Right ventricle myocardium superior (tissue), 1 donor: ENCODE results near the gene LCE6A. TPM values are rescaled to one million over a fixed set of nuclear protein-coding genes. Genes with fewer than 3 reads are reported as not detected.

ENCODE experiments used
- ATAC-seq: fragments of 200-7000 bp; cut with Tn5 transposase; one replicate; pipeline ENCODE4 v1.9.1; 2020; ENCODE audit warnings: mild to moderate bottlenecking; ENCODE audit not compliant: poor library complexity
- DNase-seq: peaks from one replicate; pipeline ENCODE4 v3.0.0-alpha.2; 2020
- intact Hi-C: fragments of 100-400 bp; cut with DNase I; formaldehyde crosslinking; loops from one replicate; pipeline ENCODE4 v1.11.2; 2022
- total RNA-seq: library from RNA; stranded (reverse); fragmentation: NEBNext Ultra II Directional; extraction: Animal tissue kit (Norgen Biotek cat#: 25700); gene quantifications from one replicate; pipeline ENCODE4 v1.2.1, GENCODE V29; 2021
- donor health status: DM: no; HTN: yes; CAD: no; lungs with severe emphysema.

LCE6A gene
- total RNA-seq, 1 donor from 2014 or later, result not detected

GRCh38 chr1:152869808-152870419 is 27.3 kb downstream of the LCE6A start:
- DNase-seq (peak; percentile 48), ATAC-seq (no peak)
- intact Hi-C loops, result loop anchor here (10.0 kb wide), 1 partner anchor 355 kb away; no protein-coding TSS in a partner anchor

GRCh38 chr1:152870831-152871730 is 28.4 kb downstream of the LCE6A start:
- ATAC-seq, result no peak
- DNase-seq, result no peak
- intact Hi-C loops, result no loop called here

GRCh38 chr1:152871731-152872126 is 29.1 kb downstream of the LCE6A start:
- intact Hi-C loops, result no loop called here
- ATAC-seq (no peak), DNase-seq (no peak)

GRCh38 chr1:152873495-152873894 is 30.8 kb downstream of the LCE6A start:
- intact Hi-C loops, result no loop called here
- ATAC-seq (no peak), DNase-seq (no peak)

GRCh38 chr1:152876827-152877226 is 34.2 kb downstream of the LCE6A start:
- intact Hi-C loops, result no loop called here
- DNase-seq (no peak), ATAC-seq (no peak)

- intact Hi-C loops, result no loop called here
- DNase-seq (no peak), ATAC-seq (no peak)
Measured at GRCh38 chr1:152878042-152878441, 35.4 kb downstream of the LCE6A start, which contains the start of gene SMCP. Gene SMCP (plus strand): TSS chr1:152878322. CDS start chr1:152884423, 6,101 bp downstream.

GRCh38 chr1:152879559-152880198 is 37.0 kb downstream of the LCE6A start:
- DNase-seq, result no peak
- no peak for ATAC-seq
- intact Hi-C loops, result no loop called here

- intact Hi-C loops, result no loop called here
Measured at GRCh38 chr1:152880316-152880715, 37.7 kb downstream of the LCE6A start.

GRCh38 chr1:152880907-152881306 is 38.3 kb downstream of the LCE6A start:
- DNase-seq (no peak), ATAC-seq (no peak)
- intact Hi-C loops, result no loop called here

More at GRCh38 chr1:152880316-152880715, 37.7 kb downstream of the LCE6A start:
- no peak for DNase-seq
- ATAC-seq, result no peak

- no peak for DNase-seq
Measured at GRCh38 chr1:152884085-152884484, 41.4 kb downstream of the LCE6A start.

GRCh38 chr1:152884506-152884905 is 41.9 kb downstream of the LCE6A start:
- no peak for DNase-seq
- intact Hi-C loops, result no loop called here

More at GRCh38 chr1:152884085-152884484, 41.4 kb downstream of the LCE6A start:
- no peak for ATAC-seq
- intact Hi-C loops, result no loop called here

GRCh38 chr1:152884966-152885624 is 42.4 kb downstream of the LCE6A start:
- DNase-seq, result no peak
- intact Hi-C loops, result no loop called here
- ATAC-seq, result no peak

More at GRCh38 chr1:152884506-152884905, 41.9 kb downstream of the LCE6A start:
- no peak for ATAC-seq

GRCh38 chr1:152886085-152886484 is 43.4 kb downstream of the LCE6A start:
- intact Hi-C loops, result no loop called here
- ATAC-seq (no peak), DNase-seq (no peak)

- intact Hi-C loops, result no loop called here
- ATAC-seq (no peak), DNase-seq (no peak)
Measured at GRCh38 chr1:152886758-152887409, 44.2 kb downstream of the LCE6A start.

- DNase-seq (no peak), ATAC-seq (no peak)
- intact Hi-C loops, result no loop called here
Measured at GRCh38 chr1:152888126-152888525, 45.5 kb downstream of the LCE6A start.
